ENCODE results near the gene FOXP3. TPM values are rescaled to one million over a fixed set of nuclear protein-coding genes. Genes with fewer than 3 reads are reported as not detected.

Gene FOXP3
- polyA plus RNA-seq, 1 of the 3 experiments (the other 2 are of a cell fraction): 0.12 TPM

GRCh38 chrX:49210406-49210805, 54.1 kb downstream of the FOXP3 start:
- ChIA-PET CTCF (interaction anchor here (2.5 kb wide), 1 partner anchor 18 kb away, joined by 9 read pairs; no protein-coding TSS in a partner anchor), POLR2A (no interaction called here)
- no peak overlapping the region for H3K27ac ChIP-seq (ENCODE audit: low read depth in 2 of 2, low read length in 1 of 2)
- no peaks in the 10 kb centered on the region for H3K9me3 ChIP-seq
- no peaks in the 10 kb centered on the region for H3K9me2 ChIP-seq
- DNase-seq: no peak
- no peaks in the 10 kb centered on the region for H3K36me3 ChIP-seq (replicated peaks in 1 of 2; ENCODE audit: control insufficient read depth in 1 of 2, insufficient read depth in 2 of 2, low read length in 1 of 2)
- H3K4me2 ChIP-seq: no peak overlapping the region
- H3K4me3 ChIP-seq (ENCODE audit: low read depth in 2 of 2, low read length in 1 of 2): no peak overlapping the region
- no peaks in the 10 kb centered on the region for H3K4me1 ChIP-seq (ENCODE audit: control insufficient read depth in 1 of 2, insufficient read depth in 2 of 2, low read depth in 1 of 2, low read length in 1 of 2)
- no peak overlapping the region for H3K9ac ChIP-seq
- no peaks in the 10 kb centered on the region for H4K20me1 ChIP-seq (ENCODE audit: insufficient read depth)
- no peaks in the 10 kb centered on the region for H3F3A ChIP-seq (replicated peaks; ENCODE audit: insufficient read depth)
- H3K79me2 ChIP-seq (ENCODE audit: insufficient read depth): no peaks in the 10 kb centered on the region
- no peak overlapping the region for H2AFZ ChIP-seq (ENCODE audit: low read depth)
- peaks cover 20% of the 10 kb centered on the region; the same call in 1 of the 2 replicates for H3K27me3 ChIP-seq (ENCODE audit: insufficient read depth)
- TF ChIP-seq EP300 (IDR thresholded peaks at IDR 0.05; ENCODE audit: borderline replicate concordance in 1 of 2, low read depth in 1 of 2, low read length in 1 of 2) (no peak), TCF12 (IDR thresholded peaks at IDR 0.05) (no peak), SIN3A (IDR thresholded peaks at IDR 0.05; ENCODE audit: borderline replicate concordance, low read depth, low read length) (no peak), IRF3 (IDR thresholded peaks at IDR 0.05; ENCODE audit: low read depth, low read length) (no peak), NFIC (IDR thresholded peaks at IDR 0.05; ENCODE audit: borderline replicate concordance) (no peak), USF2 (IDR thresholded peaks at IDR 0.05; ENCODE audit: borderline replicate concordance, low read depth, low read length) (no peak), ZBTB33 (IDR thresholded peaks at IDR 0.05; ENCODE audit: borderline replicate concordance, low read depth) (no peak), TAF1 (IDR thresholded peaks at IDR 0.05; ENCODE audit: borderline replicate concordance, low read depth, low read length) (no peak), SMC3 (IDR thresholded peaks at IDR 0.05; ENCODE audit: low read depth, low read length) (no peak), REST (IDR thresholded peaks at IDR 0.05; ENCODE audit: low read depth, low read length) (no peak), PBX3 (IDR thresholded peaks at IDR 0.05) (no peak), JUND (IDR thresholded peaks at IDR 0.05) (no peak), NRF1 (IDR thresholded peaks at IDR 0.05; ENCODE audit: low read depth, low read length) (no peak), CTCF (IDR thresholded peaks at IDR 0.05) (no peak), RFX5 (IDR thresholded peaks at IDR 0.05; ENCODE audit: low read length) (no peak), POLR2AphosphoS5 (IDR thresholded peaks at IDR 0.05; ENCODE audit: low read depth, low read length) (no peak), USF1 (IDR thresholded peaks at IDR 0.05; ENCODE audit: borderline replicate concordance, low read depth) (no peak)
- WGBS (ENCODE audit: low lambda C conversion rate): 17% methylated on average over 6 of the region's 8 CpGs

All from SK-N-SH (cell line).